KBM-7 (cell line): Measurements from ENCODE around the gene NMNAT2.

Experiments used
- DNase-seq: peaks from one replicate; pipeline ENCODE4 v3.0.0-alpha.2; 2015
- in situ Hi-C: fragments of 300-500 bp; cut with MboI; formaldehyde crosslinking; loops from 2 replicates; pipeline ENCODE4 v1.14.3; 2020; ENCODE audit warnings: low sequenced_read_pairs, low pct_unique_long_range_greater_than_20kb, mixed read lengths

The NMNAT2 gene

GRCh38 chr1:183296782-183297181 lies 121.4 kb downstream of the NMNAT2 start:
- in situ Hi-C loops: no loop called here

GRCh38 chr1:183295521-183295920 lies 122.7 kb downstream of the NMNAT2 start:
- in situ Hi-C loops: no loop called here
- DNase-seq: no peak

More at GRCh38 chr1:183296782-183297181, 121.4 kb downstream of the NMNAT2 start:
- DNase-seq: no peak

GRCh38 chr1:183293876-183294275 lies 124.3 kb downstream of the NMNAT2 start:
- DNase-seq: no peak
- in situ Hi-C loops: no loop called here

- in situ Hi-C loops: no loop called here
- DNase-seq: no peak
Observed at GRCh38 chr1:183293241-183293640, 124.9 kb downstream of the NMNAT2 start.

- in situ Hi-C loops: no loop called here
- DNase-seq: no peak
Observed at GRCh38 chr1:183291802-183292514, 126.2 kb downstream of the NMNAT2 start.

GRCh38 chr1:183291216-183291762 lies 126.9 kb downstream of the NMNAT2 start:
- no peak for DNase-seq
- in situ Hi-C loops: no loop called here

GRCh38 chr1:183290628-183291027 lies 127.6 kb downstream of the NMNAT2 start:
- no peak for DNase-seq
- in situ Hi-C loops: no loop called here

- DNase-seq: no peak
- in situ Hi-C loops: no loop called here
Observed at GRCh38 chr1:183289051-183289496, 129.1 kb downstream of the NMNAT2 start.

- no peak for DNase-seq
- in situ Hi-C loops: no loop called here
Observed at GRCh38 chr1:183288583-183288982, 129.6 kb downstream of the NMNAT2 start.

GRCh38 chr1:183287191-183287675 lies 130.9 kb downstream of the NMNAT2 start:
- in situ Hi-C loops: no loop called here
- DNase-seq: no peak

GRCh38 chr1:183285746-183286145 lies 132.4 kb downstream of the NMNAT2 start:
- no peak for DNase-seq
- in situ Hi-C loops: no loop called here

GRCh38 chr1:183285256-183285655 lies 132.9 kb downstream of the NMNAT2 start:
- in situ Hi-C loops: no loop called here

GRCh38 chr1:183284086-183284485 lies 134.1 kb downstream of the NMNAT2 start:
- in situ Hi-C loops: no loop called here
- DNase-seq: no peak

More at GRCh38 chr1:183285256-183285655, 132.9 kb downstream of the NMNAT2 start:
- DNase-seq: no peak

GRCh38 chr1:183283286-183283685 lies 134.9 kb downstream of the NMNAT2 start:
- DNase-seq: no peak
- in situ Hi-C loops: no loop called here

GRCh38 chr1:183282101-183282855 lies 135.9 kb downstream of the NMNAT2 start:
- in situ Hi-C loops: no loop called here
- DNase-seq: no peak

- peak; percentile 92 for DNase-seq
- in situ Hi-C loops: no loop called here
Observed at GRCh38 chr1:183281553-183282091, 136.6 kb downstream of the NMNAT2 start.

- in situ Hi-C loops: no loop called here
- no peak for DNase-seq
Observed at GRCh38 chr1:183281039-183281438, 137.1 kb downstream of the NMNAT2 start.

- in situ Hi-C loops: no loop called here
- no peak for DNase-seq
Observed at GRCh38 chr1:183279835-183280234, 138.3 kb downstream of the NMNAT2 start.

- DNase-seq: no peak
- in situ Hi-C loops: no loop called here
Observed at GRCh38 chr1:183278739-183279591, 139.2 kb downstream of the NMNAT2 start.
